ENCODE results near the gene AKT1. TPM values are rescaled to one million over a fixed set of nuclear protein-coding genes. Genes with fewer than 3 reads are reported as not detected.
"Not testable (repeated sequence)": the region's sequence is repeated elsewhere in the genome, so short reads cannot be mapped to it uniquely, and the experiment has no call there.

The AKT1 gene
- polyA plus RNA-seq, 1 experiment = 226 TPM

- POLR2A ChIA-PET = no interaction called here
- CTCF ChIA-PET = interaction anchor here (1.0 kb wide), 1 partner anchor 16 kb away, joined by 4 read pairs; no protein-coding TSS in a partner anchor
- Histone ChIP-seq H3K27me3 (ENCODE audit: control insufficient read depth, insufficient read depth, low read length) (peaks cover 42% of the 10 kb centered on the region), H3K36me3 (ENCODE audit: control insufficient read depth, insufficient read depth, low read length) (no peaks in the 10 kb centered on the region), H3K4me3 (ENCODE audit: low read depth, low read length) (no peak overlapping the region)
- no peak for DNase-seq (ENCODE audit: low read depth)
- no peak for TF ChIP-seq CTCF (IDR thresholded peaks at IDR 0.05; ENCODE audit: insufficient read depth, low read depth, low read length)
These were observed 47.5 kb upstream of the AKT1 start for GRCh38 chr14:104843006-104843405.

GRCh38 chr14:104841730-104842129, 46.2 kb upstream of the AKT1 start:
- Histone ChIP-seq H3K4me3 (ENCODE audit: low read depth, low read length) (no peak overlapping the region), H3K27me3 (ENCODE audit: control insufficient read depth, insufficient read depth, low read length) (peaks cover 41% of the 10 kb centered on the region), H3K36me3 (ENCODE audit: control insufficient read depth, insufficient read depth, low read length) (no peaks in the 10 kb centered on the region)
- no peak for DNase-seq (ENCODE audit: low read depth)
- ChIA-PET POLR2A (no interaction called here), CTCF (interaction anchor here (0.6 kb wide), 1 partner anchor 857 kb away, joined by 3 read pairs; no protein-coding TSS in a partner anchor)
- TF ChIP-seq CTCF (IDR thresholded peaks at IDR 0.05; ENCODE audit: insufficient read depth, low read depth, low read length) = no peak

- H3K4me3 ChIP-seq (ENCODE audit: low read depth, low read length); H3K36me3 ChIP-seq (ENCODE audit: control insufficient read depth, insufficient read depth, low read length); H3K27me3 ChIP-seq (ENCODE audit: control insufficient read depth, insufficient read depth, low read length); CTCF ChIA-PET; DNase-seq (ENCODE audit: low read depth); POLR2A ChIA-PET: not testable (repeated sequence)
These were observed 40.8 kb upstream of the AKT1 start for GRCh38 chr14:104836171-104836935.

- H3K36me3 ChIP-seq (ENCODE audit: control insufficient read depth, insufficient read depth, low read length) = no peaks in the 10 kb centered on the region
- TF ChIP-seq CTCF (IDR thresholded peaks at IDR 0.05; ENCODE audit: insufficient read depth, low read depth, low read length) = no peak
- POLR2A ChIA-PET = interaction anchor here (0.6 kb wide), 1 partner anchor 37 kb away, joined by 5 read pairs; no protein-coding TSS in a partner anchor
- CTCF ChIA-PET = interaction anchor here (1.2 kb wide), 1 partner anchor 9 kb away, joined by 3 read pairs; no protein-coding TSS in a partner anchor
- DNase-seq (ENCODE audit: low read depth) = no peak
- H3K27me3 ChIP-seq (ENCODE audit: control insufficient read depth, insufficient read depth, low read length) = no peaks in the 10 kb centered on the region
- no peak overlapping the region for H3K4me3 ChIP-seq (ENCODE audit: low read depth, low read length)
These were observed 35.2 kb upstream of the AKT1 start for GRCh38 chr14:104830781-104831180.

- ChIA-PET POLR2A (interaction anchor here (0.6 to 0.7 kb wide), 2 partner anchors 61 to 140 kb away, joined by 4 to 12 read pairs; no protein-coding TSS in a partner anchor), CTCF (interaction anchor here (0.7 to 4.2 kb wide), 12 partner anchors 15 to 232 kb away, joined by 3 to 76 read pairs (median 4); no protein-coding TSS in a partner anchor)
- peak; percentile 70 for TF ChIP-seq CTCF (IDR thresholded peaks at IDR 0.05; ENCODE audit: insufficient read depth, low read depth, low read length)
- no peaks in the 10 kb centered on the region for H3K27me3 ChIP-seq (ENCODE audit: control insufficient read depth, insufficient read depth, low read length)
- no peak for DNase-seq (ENCODE audit: low read depth)
- H3K36me3 ChIP-seq (ENCODE audit: control insufficient read depth, insufficient read depth, low read length) = no peaks in the 10 kb centered on the region
- peak overlapping the region; percentile 53 for H3K4me3 ChIP-seq (ENCODE audit: low read depth, low read length)
These were observed 31.9 kb upstream of the AKT1 start for GRCh38 chr14:104827177-104828055.
